WERI-Rb-1 (cell line): ENCODE measurements around the gene ATP6V0D1.

ENCODE experiments used
- DNase-seq: peaks from one replicate; pipeline ENCODE4 v3.0.0-alpha.2; 2020
- H3K27ac ChIP-seq: fragments of 250-450 bp; sonication (Bioruptor Pico); 2 replicates; pipeline ENCODE4 v1.5.1; 2020; ENCODE audit warnings: mild to moderate bottlenecking, moderate library complexity
- H3K27me3 ChIP-seq: fragments of 250-450 bp; sonication (Bioruptor Pico); 2 replicates; pipeline ENCODE4 v1.5.1; 2021; ENCODE audit warnings: mild to moderate bottlenecking, low read depth, moderate library complexity; ENCODE audit not compliant: insufficient read depth, severe bottlenecking
- H3K36me3 ChIP-seq: fragments of 250-450 bp; sonication (Bioruptor Pico); 2 replicates; pipeline ENCODE4 v1.5.1; 2020; ENCODE audit warnings: mild to moderate bottlenecking, moderate library complexity
- H3K4me3 ChIP-seq: 2 replicates; pipeline ENCODE4 v1.5.1; 2011; ENCODE audit warnings: low read depth, mild to moderate bottlenecking, control low read depth, low read length
- H3K9me3 ChIP-seq: fragments of 250-450 bp; sonication (Bioruptor Pico); 2 replicates; pipeline ENCODE4 v1.5.1; 2021; ENCODE audit warnings: mild to moderate bottlenecking, moderate library complexity; ENCODE audit not compliant: severe bottlenecking
- TF ChIP-seq, protein P1 (sequence below): IDR thresholded peaks from 2 replicates; pipeline ENCODE4 v1.5.1; 2011; ENCODE audit warnings: low read depth, mild to moderate bottlenecking, control low read depth, inconsistent platforms, low read length

ATP6V0D1 gene

GRCh38 chr16:67389911-67390815, 90.8 kb downstream of the ATP6V0D1 start:
- Histone ChIP-seq H3K9me3 (no peaks in the 10 kb centered on the region), H3K27me3 (no peaks in the 10 kb centered on the region), H3K36me3 (no peaks in the 10 kb centered on the region), H3K4me3 (no peak overlapping the region), H3K27ac (no peak overlapping the region)
- TF ChIP-seq, protein P1, sequence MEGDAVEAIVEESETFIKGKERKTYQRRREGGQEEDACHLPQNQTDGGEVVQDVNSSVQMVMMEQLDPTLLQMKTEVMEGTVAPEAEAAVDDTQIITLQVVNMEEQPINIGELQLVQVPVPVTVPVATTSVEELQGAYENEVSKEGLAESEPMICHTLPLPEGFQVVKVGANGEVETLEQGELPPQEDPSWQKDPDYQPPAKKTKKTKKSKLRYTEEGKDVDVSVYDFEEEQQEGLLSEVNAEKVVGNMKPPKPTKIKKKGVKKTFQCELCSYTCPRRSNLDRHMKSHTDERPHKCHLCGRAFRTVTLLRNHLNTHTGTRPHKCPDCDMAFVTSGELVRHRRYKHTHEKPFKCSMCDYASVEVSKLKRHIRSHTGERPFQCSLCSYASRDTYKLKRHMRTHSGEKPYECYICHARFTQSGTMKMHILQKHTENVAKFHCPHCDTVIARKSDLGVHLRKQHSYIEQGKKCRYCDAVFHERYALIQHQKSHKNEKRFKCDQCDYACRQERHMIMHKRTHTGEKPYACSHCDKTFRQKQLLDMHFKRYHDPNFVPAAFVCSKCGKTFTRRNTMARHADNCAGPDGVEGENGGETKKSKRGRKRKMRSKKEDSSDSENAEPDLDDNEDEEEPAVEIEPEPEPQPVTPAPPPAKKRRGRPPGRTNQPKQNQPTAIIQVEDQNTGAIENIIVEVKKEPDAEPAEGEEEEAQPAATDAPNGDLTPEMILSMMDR = no peak
- no peak for DNase-seq

DNA sequence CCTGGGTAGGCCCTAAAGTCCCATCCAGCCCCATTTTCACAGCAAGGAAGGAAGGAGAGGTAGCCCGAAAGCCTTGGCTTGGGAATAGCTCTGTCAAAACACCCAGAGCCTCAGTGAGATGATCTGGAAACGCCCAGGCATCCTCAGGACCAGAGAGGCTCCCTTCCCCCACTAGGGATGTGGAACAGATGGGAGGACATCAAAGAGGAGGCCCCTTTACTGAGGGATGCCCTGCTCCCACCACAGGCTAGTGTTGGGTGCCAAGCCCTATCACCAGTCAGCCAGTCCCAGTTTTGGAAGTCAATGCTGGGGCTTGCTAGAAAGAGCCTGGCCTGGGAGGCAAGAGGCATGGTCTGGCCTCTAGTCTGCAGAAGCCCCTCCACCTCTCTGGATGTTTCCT, 92.4 kb downstream of the ATP6V0D1 start:
- H3K27me3 ChIP-seq = no peaks in the 10 kb centered on the region
- no peak overlapping the region for H3K27ac ChIP-seq
- DNase-seq = no peak
- H3K9me3 ChIP-seq = no peaks in the 10 kb centered on the region
- TF ChIP-seq, protein P1 = no peak
- H3K4me3 ChIP-seq = no peak overlapping the region
- H3K36me3 ChIP-seq = no peaks in the 10 kb centered on the region

GRCh38 chr16:67388191-67388590, 92.8 kb downstream of the ATP6V0D1 start:
- H3K9me3 ChIP-seq = no peaks in the 10 kb centered on the region
- H3K27me3 ChIP-seq = no peaks in the 10 kb centered on the region
- H3K27ac ChIP-seq = no peak overlapping the region
- TF ChIP-seq, protein P1 = no peak
- no peak overlapping the region for H3K4me3 ChIP-seq
- DNase-seq = no peak
- H3K36me3 ChIP-seq = no peaks in the 10 kb centered on the region
